NCI-H146 treated with DMSO at 0.1 percent for 48 hours (cell line): ENCODE data around the gene COBLL1.
"Not testable (repeated sequence)": the region's sequence is repeated elsewhere in the genome, so short reads cannot be mapped to it uniquely, and the experiment has no call there.

Experiments used
- DNase-seq: peaks from one replicate; lab custom pipeline; 2025; ENCODE audit not compliant: unreplicated experiment; lab: John Stamatoyannopoulos, UW

COBLL1 gene

GRCh38 chr2:164789968-164790367, 51.7 kb downstream of the COBLL1 start:
- DNase-seq = no peak

- no peak for DNase-seq
These were observed 54.8 kb downstream of the COBLL1 start for GRCh38 chr2:164786787-164787186.

DNA sequence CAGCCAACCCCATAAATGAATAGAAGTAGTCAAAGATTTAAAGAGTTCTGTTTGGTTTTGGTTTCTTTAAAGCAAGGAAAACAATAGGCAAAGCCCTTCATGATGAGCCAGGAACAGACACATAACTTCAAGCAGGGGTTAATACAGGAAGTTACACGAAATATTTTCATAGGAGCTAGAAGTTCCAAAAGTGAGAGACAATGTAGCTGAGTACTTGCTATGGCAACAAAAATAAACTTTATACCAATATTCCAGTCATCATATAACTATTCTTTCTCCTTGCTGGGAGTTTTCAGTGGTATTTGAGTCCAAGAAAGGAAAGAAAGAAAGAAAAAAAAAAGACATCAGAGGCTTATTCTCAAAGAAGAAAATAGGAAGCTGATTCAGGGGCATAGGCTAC, 56.2 kb downstream of the COBLL1 start:
- DNase-seq = no peak

GRCh38 chr2:164784376-164784775, 57.2 kb downstream of the COBLL1 start:
- DNase-seq = no peak

GRCh38 chr2:164782323-164782722, 59.3 kb downstream of the COBLL1 start:
- no peak for DNase-seq

DNA sequence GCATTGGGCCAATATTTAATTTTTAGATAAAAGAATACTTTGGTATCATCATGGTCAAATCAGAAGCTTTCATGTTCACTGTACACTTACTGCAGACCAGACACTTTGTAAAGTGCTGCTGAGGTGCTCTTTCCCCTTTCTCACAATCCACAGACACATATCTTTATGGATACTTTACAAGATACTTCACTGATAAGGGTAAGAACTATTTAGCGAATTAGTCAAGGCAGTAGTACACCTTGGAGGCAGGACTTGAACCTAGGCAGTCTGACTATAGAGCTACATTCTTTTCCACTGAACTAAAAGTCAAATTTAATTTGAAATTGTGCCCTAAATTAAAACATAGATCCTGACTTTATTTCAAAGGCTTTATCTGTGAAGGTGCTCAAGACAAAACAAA, 60.2 kb downstream of the COBLL1 start:
- DNase-seq = no peak

DNA sequence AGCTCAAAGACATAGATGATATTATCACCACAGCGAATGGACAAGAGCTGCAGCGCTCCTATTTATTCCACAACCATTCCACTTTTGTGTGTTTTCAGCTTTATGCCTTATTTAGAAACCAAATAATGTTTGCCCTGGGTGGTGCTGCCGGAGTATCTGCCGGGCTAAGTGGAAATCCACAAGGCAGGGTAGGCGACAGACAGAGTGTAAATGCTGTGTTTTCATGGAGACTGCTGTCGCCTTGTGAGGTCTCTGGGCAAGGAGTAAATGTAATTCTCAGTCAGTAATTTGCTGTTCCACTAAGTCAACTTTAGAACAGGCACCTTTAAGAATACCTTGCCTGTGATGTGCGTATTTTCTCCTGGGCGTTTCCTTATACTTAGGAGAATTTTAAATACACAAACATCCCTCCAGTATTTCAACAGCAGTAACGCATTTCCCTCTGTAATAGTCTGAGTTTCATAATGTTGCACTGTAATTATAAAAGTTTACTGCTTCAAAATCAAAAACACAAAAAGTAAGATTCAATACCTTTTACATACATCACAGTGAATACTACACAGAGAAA, 60.9 kb downstream of the COBLL1 start:
- DNase-seq = no peak

DNA sequence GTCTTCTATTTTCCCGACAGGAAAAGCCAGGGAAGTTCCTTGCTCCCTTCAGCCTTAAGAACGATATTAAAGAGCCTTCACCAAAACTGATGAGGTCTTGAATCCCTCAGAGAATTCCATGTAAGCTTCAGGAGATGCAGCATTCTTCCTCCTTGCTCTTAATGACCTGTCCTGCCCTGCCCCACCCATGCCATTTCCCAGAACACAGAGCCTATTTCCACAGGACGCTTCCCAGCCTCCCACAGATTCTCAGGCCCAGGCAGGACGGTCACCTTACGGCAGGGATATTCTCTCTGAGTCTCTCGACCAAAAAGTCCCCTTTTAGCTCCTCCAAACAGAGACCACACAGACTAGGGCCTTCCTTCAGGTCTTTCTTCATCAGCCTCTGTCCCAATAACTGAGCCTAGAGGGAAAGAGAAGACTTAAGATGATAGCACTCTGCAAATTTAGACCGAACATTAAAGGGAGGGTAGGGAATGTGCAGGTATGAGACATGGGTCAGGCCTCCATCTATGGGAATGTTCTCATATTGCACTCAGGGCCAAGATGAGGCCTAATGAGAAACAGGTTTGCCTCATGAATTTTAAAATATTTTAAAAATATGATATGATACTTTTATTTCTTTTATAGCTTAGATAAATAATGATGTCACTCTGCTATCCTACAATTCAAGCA, 62.1 kb downstream of the COBLL1 start:
- DNase-seq = no peak

GRCh38 chr2:164778723-164779122, 62.9 kb downstream of the COBLL1 start:
- DNase-seq = no peak

DNA sequence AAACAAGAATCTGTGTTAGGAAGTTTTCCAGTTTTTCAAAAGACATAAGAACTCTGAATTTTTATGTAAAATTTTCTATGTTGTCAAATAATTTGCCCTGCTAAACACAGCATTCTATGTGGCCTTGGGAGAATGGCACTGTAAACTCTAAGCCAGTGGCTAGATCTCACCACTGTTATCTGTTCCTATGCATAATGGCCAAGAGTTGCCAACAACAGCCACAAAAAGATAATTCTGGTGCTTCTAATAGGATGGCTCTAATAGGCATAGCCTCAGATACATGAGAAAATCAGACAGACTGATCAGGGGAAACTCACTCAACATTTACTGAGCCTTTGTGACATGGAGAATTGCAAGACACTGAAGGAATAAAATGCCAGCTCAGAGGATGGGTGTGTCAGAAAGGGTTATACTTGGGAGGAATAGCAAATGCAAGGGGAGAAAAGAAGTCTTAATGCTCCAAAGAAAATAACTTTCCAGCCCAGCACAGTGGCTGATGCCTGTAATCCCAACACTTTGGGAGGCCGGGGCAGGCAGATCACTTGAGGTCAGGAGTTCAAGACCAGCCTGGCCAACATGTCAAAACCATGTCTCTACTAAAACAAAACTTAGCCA, 63.7 kb downstream of the COBLL1 start:
- no peak for DNase-seq

GRCh38 chr2:164773635-164774034, 68.0 kb downstream of the COBLL1 start:
- no peak for DNase-seq

DNA sequence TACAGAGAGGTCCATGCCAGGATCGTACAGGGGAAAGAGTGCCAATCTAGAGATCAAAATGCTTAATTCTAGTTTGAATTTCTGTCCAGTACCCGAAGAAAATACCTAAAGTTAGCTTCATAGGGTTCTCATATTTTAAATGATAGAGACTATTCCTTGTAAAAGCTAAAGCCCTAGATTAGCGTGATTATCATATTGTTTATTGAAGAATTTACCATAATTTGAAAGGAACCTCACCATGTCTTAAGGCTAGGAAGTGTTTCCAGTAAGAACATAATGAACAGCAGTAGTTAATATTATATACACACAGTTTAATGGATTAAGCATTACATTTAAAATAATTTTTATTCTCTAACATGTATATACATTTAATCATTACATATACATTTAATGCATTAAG, 68.5 kb downstream of the COBLL1 start:
- DNase-seq = no peak

GRCh38 chr2:164771897-164772296, 69.7 kb downstream of the COBLL1 start:
- DNase-seq = peak; percentile 22

- no peak for DNase-seq
These were observed 71.2 kb downstream of the COBLL1 start for GRCh38 chr2:164770421-164770916.

- DNase-seq = no peak
These were observed 74.7 kb downstream of the COBLL1 start for GRCh38 chr2:164766954-164767320.

DNA sequence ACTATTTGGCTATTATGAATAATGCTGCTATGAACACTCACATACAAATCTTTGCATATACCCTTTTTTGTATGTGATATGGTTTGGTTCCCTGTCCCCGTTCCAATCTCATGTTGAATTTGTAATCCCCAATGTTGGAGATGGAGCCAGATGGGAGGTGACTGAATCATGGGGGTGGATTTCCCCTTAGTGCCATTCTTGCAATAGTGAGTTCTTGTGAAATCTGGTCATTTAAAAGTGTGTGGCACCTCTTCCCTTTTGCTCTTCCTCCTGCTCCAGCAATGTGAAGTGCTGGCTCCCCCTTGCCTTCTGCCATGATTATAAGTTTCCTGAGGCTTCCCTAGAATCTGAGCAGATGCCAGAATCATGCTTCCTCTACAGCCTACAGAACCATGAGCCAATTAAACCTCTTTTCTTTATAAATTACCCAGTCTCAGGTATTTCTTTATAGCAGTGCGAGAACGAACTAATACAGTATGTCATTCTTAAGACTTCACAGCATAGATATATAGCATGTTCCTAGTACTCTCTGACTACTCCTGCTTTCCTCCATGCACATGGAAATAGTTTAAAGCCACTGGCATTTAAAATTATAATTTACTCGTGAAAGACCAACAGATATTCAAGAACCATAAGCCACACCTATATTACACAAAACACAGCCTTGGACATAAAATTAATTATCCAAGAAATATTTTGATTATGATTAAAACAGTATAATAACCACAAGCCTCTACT, 75.2 kb downstream of the COBLL1 start:
- DNase-seq = no peak

GRCh38 chr2:164764996-164765395, 76.6 kb downstream of the COBLL1 start:
- DNase-seq = no peak

GRCh38 chr2:164764474-164764873, 77.1 kb downstream of the COBLL1 start:
- DNase-seq = no peak

DNA sequence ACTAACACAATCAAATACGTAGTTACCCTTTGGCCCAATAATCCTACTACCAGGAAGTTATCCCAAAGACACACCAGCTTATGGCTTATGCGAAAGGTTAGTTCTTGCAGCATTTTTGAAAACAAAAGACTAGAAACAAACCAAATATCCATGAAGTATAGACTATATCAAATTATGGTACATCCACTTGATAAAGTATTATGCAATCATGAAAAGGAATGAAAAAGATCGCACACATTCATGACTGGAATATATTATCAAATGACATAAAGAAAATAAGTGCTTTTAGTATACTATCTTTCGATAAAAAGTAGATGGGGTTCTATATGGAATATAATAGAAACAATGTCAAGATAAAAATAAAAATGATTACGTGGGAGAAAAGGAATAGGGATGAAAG, 78.2 kb downstream of the COBLL1 start:
- DNase-seq = no peak

GRCh38 chr2:164761737-164762460, 79.7 kb downstream of the COBLL1 start:
- DNase-seq = no peak

- DNase-seq = not testable (repeated sequence)
These were observed 80.4 kb downstream of the COBLL1 start for GRCh38 chr2:164761201-164761600.
